ENCODE measurements around the gene TIMM17A.

GRCh38 chr1:201906336-201906735 is 49.0 kb upstream of the TIMM17A start:
- no peak for TF ChIP-seq CTCF (IDR thresholded peaks at IDR 0.05)
- no peak for TF ChIP-seq POLR2AphosphoS5 (IDR thresholded peaks at IDR 0.05; ENCODE audit: insufficient read depth in 1 of 2, low read depth in 1 of 2)
- TF ChIP-seq POLR2A (IDR thresholded peaks at IDR 0.05), result no peak
